Measurements from ENCODE around the gene SPON2.
"Not testable (repeated sequence)": the region's sequence is repeated elsewhere in the genome, so short reads cannot be mapped to it uniquely, and the experiment has no call there.

The SPON2 gene

DNA sequence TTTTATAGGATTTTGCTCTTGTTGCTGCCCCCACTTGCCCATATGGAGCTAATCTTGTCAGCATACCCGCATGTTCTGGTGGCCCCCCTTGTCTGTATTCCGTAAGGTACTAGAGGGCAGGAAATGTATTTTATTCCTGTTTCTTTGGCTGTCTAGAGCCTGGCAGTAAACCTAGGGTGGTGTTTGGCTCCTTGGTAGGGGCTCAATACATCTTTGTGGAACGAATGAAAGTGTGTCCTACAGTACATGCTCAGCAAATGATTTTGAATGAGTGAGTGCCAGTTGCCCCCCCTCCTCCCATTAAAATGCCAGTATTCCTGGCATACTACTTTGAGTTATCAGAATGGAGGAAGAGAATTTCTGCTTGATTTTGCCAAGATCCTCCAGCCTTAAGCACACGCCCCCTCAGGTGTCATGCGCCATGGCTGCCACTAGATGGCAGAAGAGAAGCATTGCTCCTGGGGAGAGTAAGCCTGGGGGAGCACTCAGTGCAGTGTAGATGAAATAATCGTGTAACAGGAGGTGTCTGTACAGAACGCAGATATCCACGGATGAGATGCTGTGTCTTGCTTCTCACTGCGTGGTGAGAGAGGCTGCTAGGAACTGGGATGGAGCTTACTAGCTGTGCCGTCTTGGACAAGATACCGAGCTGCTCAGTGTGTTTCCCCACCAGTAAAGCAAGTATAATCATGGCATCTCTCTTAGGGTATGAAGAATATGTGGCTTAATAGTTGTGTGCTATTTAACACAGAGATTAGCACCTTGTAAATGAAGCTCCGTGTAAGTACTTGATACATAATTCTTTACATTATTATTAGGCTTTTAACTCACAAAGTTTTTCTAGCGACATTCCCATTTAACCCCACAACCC, 41.8 kb downstream of the SPON2 start:
- peaks cover 0 to 3% (median 0%) of the 10 kb centered on the region in 5 donors for H3K9me3 ChIP-seq (ENCODE audit: control insufficient read depth in 5 of 5, low read length in 5 of 5)
- no peaks in the 10 kb centered on the region for H3K36me3 ChIP-seq (ENCODE audit: control insufficient read depth in 5 of 5, insufficient read depth in 5 of 5, low read length in 5 of 5)
- peaks cover 0 to 9% (median 3%) of the 10 kb centered on the region in 5 donors for H3K4me1 ChIP-seq (ENCODE audit: control insufficient read depth in 5 of 5, insufficient read depth in 5 of 5, low read length in 5 of 5)
- no peak overlapping the region for H3K27ac ChIP-seq (ENCODE audit: low read depth, low read length)
- no peak overlapping the region for H3K4me3 ChIP-seq (ENCODE audit: low read depth in 1 of 5, low read length in 5 of 5)
- no peaks in the 10 kb centered on the region for H3K27me3 ChIP-seq (ENCODE audit: control insufficient read depth in 5 of 5, insufficient read depth in 4 of 5, low read length in 5 of 5)
- no peak overlapping the region for H3K9ac ChIP-seq (ENCODE audit: low read length in 5 of 5)

DNA sequence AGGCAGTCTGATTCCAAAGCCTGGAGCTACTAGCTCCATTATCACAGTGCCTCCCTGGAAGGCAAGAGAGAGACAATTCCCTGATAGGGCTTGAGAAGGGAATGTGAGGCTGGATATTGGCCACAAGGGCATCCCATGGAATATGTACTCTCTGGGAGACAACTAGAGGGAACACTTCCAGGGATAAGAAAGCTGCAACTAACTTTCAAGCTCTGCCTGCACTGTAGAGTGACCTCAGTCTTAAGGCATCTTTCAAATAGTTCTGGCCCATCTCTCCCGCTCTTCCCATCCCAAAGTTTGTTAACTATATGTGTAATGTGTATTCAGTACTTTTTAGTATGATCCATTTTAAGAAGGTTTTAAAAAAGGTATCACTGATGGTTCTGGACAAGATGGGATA, 45.9 kb downstream of the SPON2 start:
- Histone ChIP-seq H3K36me3 (ENCODE audit: control insufficient read depth in 5 of 5, insufficient read depth in 5 of 5, low read length in 5 of 5) (no peaks in the 10 kb centered on the region), H3K27ac (ENCODE audit: low read depth, low read length) (no peak overlapping the region), H3K27me3 (ENCODE audit: control insufficient read depth in 5 of 5, insufficient read depth in 4 of 5, low read length in 5 of 5) (no peaks in the 10 kb centered on the region), H3K9me3 (ENCODE audit: control insufficient read depth in 5 of 5, low read length in 5 of 5) (peaks cover 0 to 3% (median 0%) of the 10 kb centered on the region in 5 donors), H3K4me3 (ENCODE audit: low read depth in 1 of 5, low read length in 5 of 5) (no peak overlapping the region), H3K9ac (ENCODE audit: low read length in 5 of 5) (no peak overlapping the region), H3K4me1 (ENCODE audit: control insufficient read depth in 5 of 5, insufficient read depth in 5 of 5, low read length in 5 of 5) (peaks cover 0 to 9% (median 3%) of the 10 kb centered on the region in 5 donors)

DNA sequence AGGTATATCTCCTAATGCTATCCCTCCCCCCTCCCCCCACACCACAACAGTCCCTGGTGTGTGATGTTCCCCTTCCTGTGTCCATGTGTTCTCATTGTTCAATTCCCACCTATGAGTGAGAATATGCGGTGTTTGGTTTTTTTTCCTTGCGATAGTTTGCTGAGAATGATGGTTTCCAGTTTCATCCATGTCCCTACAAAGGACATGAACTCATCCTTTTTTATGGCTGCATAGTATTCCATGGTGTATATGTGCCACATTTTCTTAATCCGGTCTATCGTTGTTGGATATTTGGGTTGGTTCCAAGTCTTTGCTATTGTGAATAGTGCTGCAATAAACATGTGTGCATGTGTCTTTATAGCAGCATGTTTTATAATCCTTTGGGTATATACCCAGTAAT, 46.9 kb downstream of the SPON2 start:
- H3K4me1 ChIP-seq (ENCODE audit: control insufficient read depth in 5 of 5, insufficient read depth in 5 of 5, low read length in 5 of 5); H3K27me3 ChIP-seq (ENCODE audit: control insufficient read depth in 5 of 5, insufficient read depth in 4 of 5, low read length in 5 of 5): not testable (repeated sequence)

DNA sequence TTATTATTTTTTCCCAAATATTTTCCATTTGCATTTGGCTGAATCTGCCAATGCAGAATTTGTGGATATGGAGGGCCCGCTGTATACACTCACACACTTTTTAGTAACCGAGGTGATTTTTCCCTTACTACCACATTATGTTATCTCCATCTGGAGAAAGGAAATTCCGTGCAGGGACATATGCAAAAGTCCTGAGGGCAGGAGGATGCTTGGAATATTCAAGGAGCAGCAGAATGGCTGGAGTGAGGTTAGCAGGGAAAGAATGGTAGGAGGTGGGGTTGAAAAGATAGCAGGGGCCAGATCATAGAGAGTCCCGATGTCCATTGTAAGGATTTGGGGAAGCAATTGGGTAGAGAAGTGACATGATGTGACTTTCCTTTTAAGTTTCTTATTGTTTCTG, 47.6 kb downstream of the SPON2 start:
- H3K4me1 ChIP-seq (ENCODE audit: control insufficient read depth in 5 of 5, insufficient read depth in 5 of 5, low read length in 5 of 5), result peaks cover 0 to under 1% (median 0%) of the 10 kb centered on the region in 5 donors
- no peak overlapping the region for H3K9ac ChIP-seq (ENCODE audit: low read length in 5 of 5)
- peaks cover 0 to under 1% (median 0%) of the 10 kb centered on the region in 5 donors for H3K9me3 ChIP-seq (ENCODE audit: control insufficient read depth in 5 of 5, low read length in 5 of 5)
- H3K4me3 ChIP-seq (ENCODE audit: low read depth in 1 of 5, low read length in 5 of 5), result no peak overlapping the region
- H3K36me3 ChIP-seq (ENCODE audit: control insufficient read depth in 5 of 5, insufficient read depth in 5 of 5, low read length in 5 of 5), result no peaks in the 10 kb centered on the region
- H3K27ac ChIP-seq (ENCODE audit: low read depth, low read length), result no peak overlapping the region
- no peaks in the 10 kb centered on the region for H3K27me3 ChIP-seq (ENCODE audit: control insufficient read depth in 5 of 5, insufficient read depth in 4 of 5, low read length in 5 of 5)

More for the DNA sequence above, 46.9 kb downstream of the SPON2 start:
- H3K36me3 ChIP-seq (ENCODE audit: control insufficient read depth in 5 of 5, insufficient read depth in 5 of 5, low read length in 5 of 5); H3K9ac ChIP-seq (ENCODE audit: low read length in 5 of 5); H3K27ac ChIP-seq (ENCODE audit: low read depth, low read length); H3K9me3 ChIP-seq (ENCODE audit: control insufficient read depth in 5 of 5, low read length in 5 of 5); H3K4me3 ChIP-seq (ENCODE audit: low read depth in 1 of 5, low read length in 5 of 5): not testable (repeated sequence)

DNA sequence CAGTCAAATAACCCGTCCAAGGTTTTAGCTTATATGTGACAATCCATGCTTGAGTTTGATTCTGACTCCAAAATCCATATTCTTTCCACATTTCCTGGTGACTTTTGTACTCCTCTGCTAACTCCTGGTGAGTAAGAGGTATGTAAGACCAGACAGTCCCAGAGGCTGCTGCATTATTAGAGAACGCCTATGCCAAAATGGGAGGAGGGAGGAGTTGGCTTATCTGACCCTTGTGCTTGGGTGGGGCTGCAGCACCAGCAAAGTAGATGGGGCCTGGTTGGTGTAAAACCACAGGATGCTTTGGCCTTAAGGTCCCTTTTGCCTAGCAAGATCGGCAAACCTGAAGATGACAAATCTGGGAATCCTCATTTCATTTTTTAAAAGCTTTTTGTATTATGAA, 49.9 kb downstream of the SPON2 start:
- no peak overlapping the region for H3K4me3 ChIP-seq (ENCODE audit: low read depth in 1 of 5, low read length in 5 of 5)
- H3K9ac ChIP-seq (ENCODE audit: low read length in 5 of 5), result no peak overlapping the region
- H3K36me3 ChIP-seq (ENCODE audit: control insufficient read depth in 5 of 5, insufficient read depth in 5 of 5, low read length in 5 of 5), result no peaks in the 10 kb centered on the region
- no peaks in the 10 kb centered on the region for H3K9me3 ChIP-seq (ENCODE audit: control insufficient read depth in 5 of 5, low read length in 5 of 5)
- H3K4me1 ChIP-seq (ENCODE audit: control insufficient read depth in 5 of 5, insufficient read depth in 5 of 5, low read length in 5 of 5), result no peaks in the 10 kb centered on the region
- H3K27ac ChIP-seq (ENCODE audit: low read depth, low read length), result no peak overlapping the region
- no peaks in the 10 kb centered on the region for H3K27me3 ChIP-seq (ENCODE audit: control insufficient read depth in 5 of 5, insufficient read depth in 4 of 5, low read length in 5 of 5)
